WTC11 (cell line): ENCODE results near the gene LYRM9. TPM values are rescaled to one million over a fixed set of nuclear protein-coding genes. Genes with fewer than 3 reads are reported as not detected.

Experiments used
- ATAC-seq: fragments of 200-7000 bp; cut with Tn5 transposase; 2 replicates; pipeline ENCODE4 v1.10.0; 2021; ENCODE audit warnings: mild to moderate bottlenecking, moderate library complexity
- CTCF ChIA-PET: fragments of 300-600 bp; sonication (Branson Sonifier 250); formaldehyde crosslinking; loops from one replicate; lab custom pipeline; 2021; ENCODE audit warnings: antibody characterized with exemption; lab: Charles Lee
- POLR2A ChIA-PET: fragments of 350-600 bp; sonication (Branson Sonifier 250); formaldehyde crosslinking; loops from one replicate; lab custom pipeline; 2021; ENCODE audit warnings: antibody characterized with exemption; lab: Charles Lee
- DNase-seq: peaks from one replicate; pipeline ENCODE4 v3.0.0; 2021; ENCODE audit warnings: low spot score
- H3K27ac Mint-ChIP-seq: 2 replicates; pipeline ENCODE4 v1.8.0; 2021; ENCODE audit warnings: mixed read lengths
- H3K27me3 Mint-ChIP-seq: 2 replicates; pipeline ENCODE4 v1.8.0; 2021; ENCODE audit warnings: low read depth, mild to moderate bottlenecking, moderate library complexity, mixed read lengths
- H3K36me3 Mint-ChIP-seq: 2 replicates; pipeline ENCODE4 v1.8.0; 2021; ENCODE audit warnings: mixed read lengths
- H3K4me1 Mint-ChIP-seq: 2 replicates; pipeline ENCODE4 v1.8.0; 2022; ENCODE audit warnings: mixed read lengths
- H3K4me3 Mint-ChIP-seq: 2 replicates; pipeline ENCODE4 v1.8.0; 2021; ENCODE audit warnings: mild to moderate bottlenecking, moderate library complexity, mixed read lengths
- H3K9me3 Mint-ChIP-seq: 2 replicates; pipeline ENCODE4 v1.8.0; 2021; ENCODE audit warnings: mixed read lengths
- CBFB ChIP-seq: sonication (generic); formaldehyde crosslinking; IDR thresholded peaks from 2 replicates; pipeline ENCODE4 v1.8.1; 2022; ENCODE audit warnings: mild to moderate bottlenecking, low read depth, missing genetic modification reagents
- FOXJ3 ChIP-seq: sonication (generic); formaldehyde crosslinking; IDR thresholded peaks from 2 replicates; pipeline ENCODE4 v1.9.0; 2021; ENCODE audit warnings: missing genetic modification reagents, mild to moderate bottlenecking, borderline replicate concordance
- FOXK1 ChIP-seq: sonication (generic); formaldehyde crosslinking; IDR thresholded peaks from 2 replicates; pipeline ENCODE4 v1.8.0; 2022; ENCODE audit warnings: mild to moderate bottlenecking, moderate library complexity, missing genetic modification reagents
- GRHL2 ChIP-seq: fragments of 250-450 bp; sonication (Bioruptor Pico); IDR thresholded peaks from 2 replicates; pipeline ENCODE4 v1.8.0; 2022; ENCODE audit warnings: mild to moderate bottlenecking, moderate library complexity; ENCODE audit not compliant: insufficient replicate concordance, severe bottlenecking
- OVOL2 ChIP-seq: fragments of 250-450 bp; sonication (Bioruptor Pico); IDR thresholded peaks from 2 replicates; pipeline ENCODE4 v1.9.0; 2021; ENCODE audit warnings: mild to moderate bottlenecking, borderline replicate concordance
- TCF7 ChIP-seq: sonication (generic); formaldehyde crosslinking; IDR thresholded peaks from 2 replicates; pipeline ENCODE4 v1.8.0; 2022; ENCODE audit warnings: mild to moderate bottlenecking, low read depth, missing genetic modification reagents, moderate library complexity
- ZNF232 ChIP-seq: sonication (generic); formaldehyde crosslinking; IDR thresholded peaks from 2 replicates; pipeline ENCODE4 v1.8.0; 2022; ENCODE audit warnings: mild to moderate bottlenecking, missing genetic modification reagents
- ZNF671 ChIP-seq: fragments of 250-450 bp; sonication (Bioruptor Pico); IDR thresholded peaks from 2 replicates; pipeline ENCODE4 v1.8.0; 2021; ENCODE audit warnings: mild to moderate bottlenecking
- total RNA-seq: library from RNA; stranded (reverse); gene quantifications from 3 replicates; pipeline ENCODE4 v1.2.3, GENCODE V29; 2021
- TF ChIP-seq, protein P1 (sequence below): sonication (generic); formaldehyde crosslinking; IDR thresholded peaks from 2 replicates; pipeline ENCODE4 v1.8.0; 2022; ENCODE audit warnings: missing genetic modification reagents
- TF ChIP-seq, protein P2 (sequence below): sonication (generic); formaldehyde crosslinking; IDR thresholded peaks from 2 replicates; pipeline ENCODE4 v1.8.1; 2022; ENCODE audit warnings: low read depth, missing genetic modification reagents, borderline replicate concordance
- TF ChIP-seq, protein P3 (sequence below): sonication (generic); formaldehyde crosslinking; IDR thresholded peaks from 2 replicates; pipeline ENCODE4 v1.8.1; 2022; ENCODE audit warnings: mild to moderate bottlenecking, missing genetic modification reagents, moderate library complexity, borderline replicate concordance
- TF ChIP-seq, protein P4 (sequence below): fragments of 200-600 bp; IDR thresholded peaks from 2 replicates; pipeline ENCODE4 v1.8.0; 2022; ENCODE audit warnings: antibody characterized with exemption
- TF ChIP-seq, protein P5 (sequence below): sonication (generic); formaldehyde crosslinking; IDR thresholded peaks from 2 replicates; pipeline ENCODE4 v1.8.1; 2022; ENCODE audit warnings: low read depth, mild to moderate bottlenecking, moderate library complexity, missing genetic modification reagents, borderline replicate concordance
- TF ChIP-seq, protein P6 (sequence below): sonication (generic); formaldehyde crosslinking; IDR thresholded peaks from 2 replicates; pipeline ENCODE4 v1.8.1; 2023; ENCODE audit warnings: mild to moderate bottlenecking, missing genetic modification reagents, moderate library complexity
- TF ChIP-seq, protein P7 (sequence below): sonication (generic); formaldehyde crosslinking; conservative IDR thresholded peaks from 2 replicates; pipeline ENCODE4 v1.8.1; 2022; ENCODE audit warnings: mild to moderate bottlenecking, missing genetic modification reagents
- TF ChIP-seq, protein P8 (sequence below): sonication (generic); formaldehyde crosslinking; IDR thresholded peaks from 2 replicates; pipeline ENCODE4 v1.8.0; 2023; ENCODE audit warnings: missing genetic modification reagents, mild to moderate bottlenecking, borderline replicate concordance

LYRM9 gene
- total RNA-seq, 1 experiment from 2014 or later = 3.6 TPM

DNA sequence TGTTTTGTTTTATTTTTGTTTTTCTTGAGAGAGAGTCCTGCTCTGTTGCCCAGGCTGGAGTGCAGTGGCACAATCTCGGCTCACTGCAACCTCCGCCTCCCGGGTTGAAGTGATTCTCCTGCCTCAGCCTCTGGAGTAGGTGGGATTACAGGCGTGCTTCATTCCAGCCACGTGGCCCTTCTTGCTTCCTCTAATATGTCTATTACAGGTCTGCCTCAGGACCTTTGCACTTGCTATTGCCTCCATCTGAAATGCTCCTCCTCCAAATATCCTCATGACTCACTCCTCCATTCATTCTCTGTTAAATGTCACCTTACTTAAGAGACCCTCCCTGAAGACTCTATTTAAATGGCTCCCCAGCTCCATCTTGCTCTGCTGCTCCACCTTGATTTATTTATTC, 39.0 kb downstream of the LYRM9 start (continued):
- TF ChIP-seq, protein P1, sequence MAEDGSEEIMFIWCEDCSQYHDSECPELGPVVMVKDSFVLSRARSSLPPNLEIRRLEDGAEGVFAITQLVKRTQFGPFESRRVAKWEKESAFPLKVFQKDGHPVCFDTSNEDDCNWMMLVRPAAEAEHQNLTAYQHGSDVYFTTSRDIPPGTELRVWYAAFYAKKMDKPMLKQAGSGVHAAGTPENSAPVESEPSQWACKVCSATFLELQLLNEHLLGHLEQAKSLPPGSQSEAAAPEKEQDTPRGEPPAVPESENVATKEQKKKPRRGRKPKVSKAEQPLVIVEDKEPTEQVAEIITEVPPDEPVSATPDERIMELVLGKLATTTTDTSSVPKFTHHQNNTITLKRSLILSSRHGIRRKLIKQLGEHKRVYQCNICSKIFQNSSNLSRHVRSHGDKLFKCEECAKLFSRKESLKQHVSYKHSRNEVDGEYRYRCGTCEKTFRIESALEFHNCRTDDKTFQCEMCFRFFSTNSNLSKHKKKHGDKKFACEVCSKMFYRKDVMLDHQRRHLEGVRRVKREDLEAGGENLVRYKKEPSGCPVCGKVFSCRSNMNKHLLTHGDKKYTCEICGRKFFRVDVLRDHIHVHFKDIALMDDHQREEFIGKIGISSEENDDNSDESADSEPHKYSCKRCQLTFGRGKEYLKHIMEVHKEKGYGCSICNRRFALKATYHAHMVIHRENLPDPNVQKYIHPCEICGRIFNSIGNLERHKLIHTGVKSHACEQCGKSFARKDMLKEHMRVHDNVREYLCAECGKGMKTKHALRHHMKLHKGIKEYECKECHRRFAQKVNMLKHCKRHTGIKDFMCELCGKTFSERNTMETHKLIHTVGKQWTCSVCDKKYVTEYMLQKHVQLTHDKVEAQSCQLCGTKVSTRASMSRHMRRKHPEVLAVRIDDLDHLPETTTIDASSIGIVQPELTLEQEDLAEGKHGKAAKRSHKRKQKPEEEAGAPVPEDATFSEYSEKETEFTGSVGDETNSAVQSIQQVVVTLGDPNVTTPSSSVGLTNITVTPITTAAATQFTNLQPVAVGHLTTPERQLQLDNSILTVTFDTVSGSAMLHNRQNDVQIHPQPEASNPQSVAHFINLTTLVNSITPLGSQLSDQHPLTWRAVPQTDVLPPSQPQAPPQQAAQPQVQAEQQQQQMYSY (CRISPR knock-in tag) = no peak
- TF ChIP-seq OVOL2 (CRISPR knock-in tag) = no peak

DNA sequence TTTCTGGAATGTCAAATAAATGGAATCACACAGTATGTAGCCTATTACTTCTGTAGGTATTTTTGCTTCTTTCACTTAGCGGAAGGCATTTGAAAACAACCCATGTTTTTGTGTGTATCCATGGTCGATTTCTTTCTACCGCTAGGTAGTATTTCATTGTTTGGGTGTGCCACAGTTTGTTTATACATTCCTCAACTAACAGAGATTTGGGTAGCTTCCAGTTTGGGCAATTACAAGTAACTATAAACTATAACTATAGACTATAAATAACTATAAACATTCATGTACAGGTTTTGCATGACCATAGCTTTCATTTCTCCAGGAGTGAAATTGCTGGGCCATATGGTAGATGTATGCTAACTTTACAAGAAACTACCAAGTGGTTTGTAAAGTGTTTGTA, 40.1 kb downstream of the LYRM9 start:
- ATAC-seq = no peak
- Mint-ChIP-seq H3K27ac (no peak overlapping the region), H3K4me3 (no peak overlapping the region), H3K36me3 (no peaks in the 10 kb centered on the region), H3K27me3 (no peaks in the 10 kb centered on the region), H3K4me1 (peaks cover 26% of the 10 kb centered on the region), H3K9me3 (no peaks in the 10 kb centered on the region)
- ChIA-PET CTCF (no interaction called here), POLR2A (no interaction called here)
- no peak for DNase-seq
- TF ChIP-seq CBFB (CRISPR knock-in tag) (no peak), ZNF232 (CRISPR knock-in tag) (no peak), TCF7 (CRISPR knock-in tag) (no peak), FOXK1 (CRISPR knock-in tag) (no peak), FOXJ3 (CRISPR knock-in tag) (no peak)
- TF ChIP-seq, protein P2, sequence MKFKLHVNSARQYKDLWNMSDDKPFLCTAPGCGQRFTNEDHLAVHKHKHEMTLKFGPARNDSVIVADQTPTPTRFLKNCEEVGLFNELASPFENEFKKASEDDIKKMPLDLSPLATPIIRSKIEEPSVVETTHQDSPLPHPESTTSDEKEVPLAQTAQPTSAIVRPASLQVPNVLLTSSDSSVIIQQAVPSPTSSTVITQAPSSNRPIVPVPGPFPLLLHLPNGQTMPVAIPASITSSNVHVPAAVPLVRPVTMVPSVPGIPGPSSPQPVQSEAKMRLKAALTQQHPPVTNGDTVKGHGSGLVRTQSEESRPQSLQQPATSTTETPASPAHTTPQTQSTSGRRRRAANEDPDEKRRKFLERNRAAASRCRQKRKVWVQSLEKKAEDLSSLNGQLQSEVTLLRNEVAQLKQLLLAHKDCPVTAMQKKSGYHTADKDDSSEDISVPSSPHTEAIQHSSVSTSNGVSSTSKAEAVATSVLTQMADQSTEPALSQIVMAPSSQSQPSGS (CRISPR knock-in tag) = no peak
- TF ChIP-seq, protein P3, sequence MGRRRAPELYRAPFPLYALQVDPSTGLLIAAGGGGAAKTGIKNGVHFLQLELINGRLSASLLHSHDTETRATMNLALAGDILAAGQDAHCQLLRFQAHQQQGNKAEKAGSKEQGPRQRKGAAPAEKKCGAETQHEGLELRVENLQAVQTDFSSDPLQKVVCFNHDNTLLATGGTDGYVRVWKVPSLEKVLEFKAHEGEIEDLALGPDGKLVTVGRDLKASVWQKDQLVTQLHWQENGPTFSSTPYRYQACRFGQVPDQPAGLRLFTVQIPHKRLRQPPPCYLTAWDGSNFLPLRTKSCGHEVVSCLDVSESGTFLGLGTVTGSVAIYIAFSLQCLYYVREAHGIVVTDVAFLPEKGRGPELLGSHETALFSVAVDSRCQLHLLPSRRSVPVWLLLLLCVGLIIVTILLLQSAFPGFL (CRISPR knock-in tag) = no peak
- TF ChIP-seq, protein P4, sequence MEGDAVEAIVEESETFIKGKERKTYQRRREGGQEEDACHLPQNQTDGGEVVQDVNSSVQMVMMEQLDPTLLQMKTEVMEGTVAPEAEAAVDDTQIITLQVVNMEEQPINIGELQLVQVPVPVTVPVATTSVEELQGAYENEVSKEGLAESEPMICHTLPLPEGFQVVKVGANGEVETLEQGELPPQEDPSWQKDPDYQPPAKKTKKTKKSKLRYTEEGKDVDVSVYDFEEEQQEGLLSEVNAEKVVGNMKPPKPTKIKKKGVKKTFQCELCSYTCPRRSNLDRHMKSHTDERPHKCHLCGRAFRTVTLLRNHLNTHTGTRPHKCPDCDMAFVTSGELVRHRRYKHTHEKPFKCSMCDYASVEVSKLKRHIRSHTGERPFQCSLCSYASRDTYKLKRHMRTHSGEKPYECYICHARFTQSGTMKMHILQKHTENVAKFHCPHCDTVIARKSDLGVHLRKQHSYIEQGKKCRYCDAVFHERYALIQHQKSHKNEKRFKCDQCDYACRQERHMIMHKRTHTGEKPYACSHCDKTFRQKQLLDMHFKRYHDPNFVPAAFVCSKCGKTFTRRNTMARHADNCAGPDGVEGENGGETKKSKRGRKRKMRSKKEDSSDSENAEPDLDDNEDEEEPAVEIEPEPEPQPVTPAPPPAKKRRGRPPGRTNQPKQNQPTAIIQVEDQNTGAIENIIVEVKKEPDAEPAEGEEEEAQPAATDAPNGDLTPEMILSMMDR = no peak
- TF ChIP-seq, protein P5, sequence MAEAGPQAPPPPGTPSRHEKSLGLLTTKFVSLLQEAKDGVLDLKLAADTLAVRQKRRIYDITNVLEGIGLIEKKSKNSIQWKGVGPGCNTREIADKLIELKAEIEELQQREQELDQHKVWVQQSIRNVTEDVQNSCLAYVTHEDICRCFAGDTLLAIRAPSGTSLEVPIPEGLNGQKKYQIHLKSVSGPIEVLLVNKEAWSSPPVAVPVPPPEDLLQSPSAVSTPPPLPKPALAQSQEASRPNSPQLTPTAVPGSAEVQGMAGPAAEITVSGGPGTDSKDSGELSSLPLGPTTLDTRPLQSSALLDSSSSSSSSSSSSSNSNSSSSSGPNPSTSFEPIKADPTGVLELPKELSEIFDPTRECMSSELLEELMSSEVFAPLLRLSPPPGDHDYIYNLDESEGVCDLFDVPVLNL = no peak

DNA sequence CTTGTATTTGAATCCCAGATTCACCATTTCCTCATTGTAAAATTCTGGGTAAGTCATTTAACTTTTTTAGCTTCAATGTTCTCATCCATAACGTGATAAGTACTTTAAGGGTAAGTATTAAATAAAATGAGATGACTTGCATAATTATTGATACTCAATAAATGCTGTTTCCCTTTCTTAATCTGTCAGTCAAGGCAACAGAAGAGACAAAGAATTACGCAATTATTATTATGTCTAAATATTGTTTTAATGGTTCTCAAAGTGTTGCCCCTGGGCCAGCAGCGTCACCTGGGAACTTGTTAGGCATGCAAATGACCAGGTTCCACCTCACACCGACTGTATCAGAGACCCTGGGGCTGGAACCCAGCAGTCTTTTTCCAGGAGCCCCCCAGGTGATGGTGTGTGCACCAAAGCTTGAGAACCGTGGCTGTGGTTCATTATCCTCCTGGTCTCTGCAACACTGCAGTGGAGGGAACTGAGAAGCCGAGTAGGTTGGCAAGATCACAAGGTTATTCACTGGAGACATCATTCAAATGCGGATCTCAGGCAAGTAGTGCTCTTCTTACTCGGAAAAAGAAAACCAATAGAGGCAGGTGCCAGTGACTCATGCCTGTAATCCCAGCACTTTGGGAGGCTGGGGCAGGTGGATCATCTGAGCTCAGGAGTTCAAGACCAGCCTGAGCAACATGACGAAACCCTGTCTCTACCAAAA, 43.5 kb downstream of the LYRM9 start:
- peak; percentile 67 for ATAC-seq
- H3K9me3 Mint-ChIP-seq = peaks cover 15% of the 10 kb centered on the region
- CTCF ChIA-PET = interaction anchor here (0.7 to 3.8 kb wide), 3 partner anchors 43 to 208 kb away, joined by 3 to 14 read pairs (median 4); no protein-coding TSS in a partner anchor

More for the DNA sequence above, 43.5 kb downstream of the LYRM9 start:
- no peak overlapping the region for H3K27ac Mint-ChIP-seq
- H3K36me3 Mint-ChIP-seq = no peaks in the 10 kb centered on the region
- DNase-seq = no peak
- TF ChIP-seq, protein P6, sequence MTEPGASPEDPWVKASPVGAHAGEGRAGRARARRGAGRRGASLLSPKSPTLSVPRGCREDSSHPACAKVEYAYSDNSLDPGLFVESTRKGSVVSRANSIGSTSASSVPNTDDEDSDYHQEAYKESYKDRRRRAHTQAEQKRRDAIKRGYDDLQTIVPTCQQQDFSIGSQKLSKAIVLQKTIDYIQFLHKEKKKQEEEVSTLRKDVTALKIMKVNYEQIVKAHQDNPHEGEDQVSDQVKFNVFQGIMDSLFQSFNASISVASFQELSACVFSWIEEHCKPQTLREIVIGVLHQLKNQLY (CRISPR knock-in tag) = no peak
- TF ChIP-seq, protein P7, sequence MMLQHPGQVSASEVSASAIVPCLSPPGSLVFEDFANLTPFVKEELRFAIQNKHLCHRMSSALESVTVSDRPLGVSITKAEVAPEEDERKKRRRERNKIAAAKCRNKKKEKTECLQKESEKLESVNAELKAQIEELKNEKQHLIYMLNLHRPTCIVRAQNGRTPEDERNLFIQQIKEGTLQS (CRISPR knock-in tag) = no peak
- TF ChIP-seq GRHL2 (CRISPR knock-in tag) = no peak
- TF ChIP-seq, protein P8, sequence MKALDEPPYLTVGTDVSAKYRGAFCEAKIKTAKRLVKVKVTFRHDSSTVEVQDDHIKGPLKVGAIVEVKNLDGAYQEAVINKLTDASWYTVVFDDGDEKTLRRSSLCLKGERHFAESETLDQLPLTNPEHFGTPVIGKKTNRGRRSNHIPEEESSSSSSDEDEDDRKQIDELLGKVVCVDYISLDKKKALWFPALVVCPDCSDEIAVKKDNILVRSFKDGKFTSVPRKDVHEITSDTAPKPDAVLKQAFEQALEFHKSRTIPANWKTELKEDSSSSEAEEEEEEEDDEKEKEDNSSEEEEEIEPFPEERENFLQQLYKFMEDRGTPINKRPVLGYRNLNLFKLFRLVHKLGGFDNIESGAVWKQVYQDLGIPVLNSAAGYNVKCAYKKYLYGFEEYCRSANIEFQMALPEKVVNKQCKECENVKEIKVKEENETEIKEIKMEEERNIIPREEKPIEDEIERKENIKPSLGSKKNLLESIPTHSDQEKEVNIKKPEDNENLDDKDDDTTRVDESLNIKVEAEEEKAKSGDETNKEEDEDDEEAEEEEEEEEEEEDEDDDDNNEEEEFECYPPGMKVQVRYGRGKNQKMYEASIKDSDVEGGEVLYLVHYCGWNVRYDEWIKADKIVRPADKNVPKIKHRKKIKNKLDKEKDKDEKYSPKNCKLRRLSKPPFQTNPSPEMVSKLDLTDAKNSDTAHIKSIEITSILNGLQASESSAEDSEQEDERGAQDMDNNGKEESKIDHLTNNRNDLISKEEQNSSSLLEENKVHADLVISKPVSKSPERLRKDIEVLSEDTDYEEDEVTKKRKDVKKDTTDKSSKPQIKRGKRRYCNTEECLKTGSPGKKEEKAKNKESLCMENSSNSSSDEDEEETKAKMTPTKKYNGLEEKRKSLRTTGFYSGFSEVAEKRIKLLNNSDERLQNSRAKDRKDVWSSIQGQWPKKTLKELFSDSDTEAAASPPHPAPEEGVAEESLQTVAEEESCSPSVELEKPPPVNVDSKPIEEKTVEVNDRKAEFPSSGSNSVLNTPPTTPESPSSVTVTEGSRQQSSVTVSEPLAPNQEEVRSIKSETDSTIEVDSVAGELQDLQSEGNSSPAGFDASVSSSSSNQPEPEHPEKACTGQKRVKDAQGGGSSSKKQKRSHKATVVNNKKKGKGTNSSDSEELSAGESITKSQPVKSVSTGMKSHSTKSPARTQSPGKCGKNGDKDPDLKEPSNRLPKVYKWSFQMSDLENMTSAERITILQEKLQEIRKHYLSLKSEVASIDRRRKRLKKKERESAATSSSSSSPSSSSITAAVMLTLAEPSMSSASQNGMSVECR (CRISPR knock-in tag) = no peak
- TF ChIP-seq ZNF671 (CRISPR knock-in tag) = no peak
- H3K27me3 Mint-ChIP-seq = no peaks in the 10 kb centered on the region
- H3K4me1 Mint-ChIP-seq = peaks cover 19% of the 10 kb centered on the region
- POLR2A ChIA-PET = no interaction called here
- no peak overlapping the region for H3K4me3 Mint-ChIP-seq
